Tibial artery (tissue), 4 donors: ENCODE data around the gene CLIC1.

ENCODE experiments used
- DNase-seq, 2 donors: peaks; one replicate each; pipeline ENCODE4 v3.0.0-alpha.2; 2019
- H3K27ac ChIP-seq, 2 donors: fragments of 200-600 bp; sonication (generic) in 1 of 2; 1 replicate in 1 of 2; 2 replicates in 1 of 2; pipeline ENCODE4 v1.5.1; 2018 to 2019; ENCODE audit warnings: mild to moderate bottlenecking in 1 of 2
- H3K27me3 ChIP-seq, 2 donors: fragments of 200-600 bp; sonication (generic) in 1 of 2; one replicate each; pipeline versions ENCODE4 v1.5.1 to v1.6.0; 2016 to 2019
- H3K36me3 ChIP-seq, 3 donors: fragments of 200-600 bp; sonication (generic) in 2 of 3; one replicate each; pipeline ENCODE4 v1.5.1; 2016 to 2019; ENCODE audit warnings: mild to moderate bottlenecking in 2 of 3
- H3K4me1 ChIP-seq, 4 donors: fragments of 200-600 bp; sonication (generic) in 2 of 4; 1 replicate in 3 of 4; 2 replicates in 1 of 4; pipeline ENCODE4 v1.5.1; 2016 to 2019
- H3K4me3 ChIP-seq, 2 donors: fragments of 200-600 bp; sonication (generic) in 1 of 2; 1 replicate in 1 of 2; 2 replicates in 1 of 2; pipeline ENCODE4 v1.5.1; 2018 to 2019; ENCODE audit warnings: mild to moderate bottlenecking in 2 of 2
- H3K9me3 ChIP-seq, 3 donors: fragments of 200-600 bp; sonication (generic) in 1 of 3; one replicate each; pipeline ENCODE4 v1.5.1; 2016 to 2019
- intact Hi-C: fragments of 100-400 bp; cut with DNase I; formaldehyde crosslinking; loops from one replicate; pipeline ENCODE4 v1.15.0; 2023; ENCODE audit warnings: low total_unique reads
- TF ChIP-seq, protein P1 (sequence below), 2 experiments: fragments of 200-600 bp in 1 of 2; fragments of 450-650 bp in 1 of 2; IDR thresholded peaks; one replicate each; pipeline ENCODE4 v1.5.1; 2017 to 2019; ENCODE audit warnings: antibody characterized with exemption in 2 of 2, mild to moderate bottlenecking in 1 of 2, moderate library complexity in 1 of 2

CLIC1 gene

DNA sequence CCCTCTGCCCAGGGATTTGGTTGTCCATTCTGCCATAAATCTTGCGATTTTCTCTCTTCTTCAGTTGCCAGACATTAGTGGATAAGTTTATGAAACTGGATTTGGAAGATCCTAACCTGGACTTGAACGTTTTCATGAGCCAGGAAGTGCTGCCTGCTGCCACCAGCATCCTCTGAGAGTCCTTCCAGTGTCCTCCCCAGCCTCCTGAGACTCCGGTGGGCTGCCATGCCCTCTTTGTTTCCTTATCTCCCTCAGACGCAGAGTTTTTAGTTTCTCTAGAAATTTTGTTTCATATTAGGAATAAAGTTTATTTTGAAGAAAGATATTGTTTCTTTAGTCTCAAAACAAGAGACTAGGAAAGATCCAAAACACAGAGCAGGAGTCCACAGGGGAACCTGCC is 26.0 kb upstream of the CLIC1 start, which contains the start of gene SAPCD1:
Gene SAPCD1, plus strand, starts transcription at position 301 of the 400 bp plus-strand sequence. CDS start 399 bp downstream, outside the sequence.
- Histone ChIP-seq H3K4me3 (no peak within 1 kb of the TSS), H3K27me3 (peaks cover 0 to 12% of the 10 kb centered on the region in 2 donors), H3K27ac (no peak within 1 kb of the TSS), H3K9me3 (no peaks in the 10 kb centered on the region), H3K36me3 (peaks cover 0 to 19% (median 0%) of the 10 kb centered on the region in 3 donors), H3K4me1 (peaks cover 0 to 7% (median 3%) of the 10 kb centered on the region in 4 donors)
- intact Hi-C loops = no loop called here
- no peak for DNase-seq
- TF ChIP-seq, protein P1, sequence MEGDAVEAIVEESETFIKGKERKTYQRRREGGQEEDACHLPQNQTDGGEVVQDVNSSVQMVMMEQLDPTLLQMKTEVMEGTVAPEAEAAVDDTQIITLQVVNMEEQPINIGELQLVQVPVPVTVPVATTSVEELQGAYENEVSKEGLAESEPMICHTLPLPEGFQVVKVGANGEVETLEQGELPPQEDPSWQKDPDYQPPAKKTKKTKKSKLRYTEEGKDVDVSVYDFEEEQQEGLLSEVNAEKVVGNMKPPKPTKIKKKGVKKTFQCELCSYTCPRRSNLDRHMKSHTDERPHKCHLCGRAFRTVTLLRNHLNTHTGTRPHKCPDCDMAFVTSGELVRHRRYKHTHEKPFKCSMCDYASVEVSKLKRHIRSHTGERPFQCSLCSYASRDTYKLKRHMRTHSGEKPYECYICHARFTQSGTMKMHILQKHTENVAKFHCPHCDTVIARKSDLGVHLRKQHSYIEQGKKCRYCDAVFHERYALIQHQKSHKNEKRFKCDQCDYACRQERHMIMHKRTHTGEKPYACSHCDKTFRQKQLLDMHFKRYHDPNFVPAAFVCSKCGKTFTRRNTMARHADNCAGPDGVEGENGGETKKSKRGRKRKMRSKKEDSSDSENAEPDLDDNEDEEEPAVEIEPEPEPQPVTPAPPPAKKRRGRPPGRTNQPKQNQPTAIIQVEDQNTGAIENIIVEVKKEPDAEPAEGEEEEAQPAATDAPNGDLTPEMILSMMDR (IDR thresholded peaks at IDR 0.05) = no peak

DNA sequence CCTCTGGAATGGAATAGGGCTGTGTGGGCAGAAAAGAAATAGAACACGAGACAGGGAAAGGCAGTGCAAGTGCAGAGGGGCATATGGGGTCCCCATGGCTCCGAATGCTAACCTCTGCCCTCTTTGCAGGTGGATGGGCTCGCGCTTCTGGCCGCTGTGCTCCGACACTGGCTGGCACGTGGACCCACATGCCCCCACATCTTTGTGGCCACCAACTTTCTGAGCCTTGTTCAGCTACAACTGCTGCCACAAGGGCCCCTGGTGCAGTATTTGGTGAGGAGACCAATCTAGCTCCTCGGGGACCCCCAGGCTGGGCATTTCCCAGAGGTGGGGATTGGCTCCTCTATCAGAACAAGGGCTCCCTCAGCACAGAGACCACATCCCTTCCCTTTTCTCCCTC is 25.0 kb upstream of the CLIC1 start:
- Histone ChIP-seq H3K9me3 (no peaks in the 10 kb centered on the region), H3K4me1 (peaks cover 0 to 4% (median 2%) of the 10 kb centered on the region in 4 donors), H3K36me3 (peaks cover 0 to 19% (median 0%) of the 10 kb centered on the region in 3 donors), H3K27me3 (peaks cover 0 to 10% of the 10 kb centered on the region in 2 donors), H3K4me3 (no peak overlapping the region), H3K27ac (no peak overlapping the region)
- intact Hi-C loops = no loop called here
- TF ChIP-seq, protein P1 (IDR thresholded peaks at IDR 0.05) = no peak
- DNase-seq = no peak

DNA sequence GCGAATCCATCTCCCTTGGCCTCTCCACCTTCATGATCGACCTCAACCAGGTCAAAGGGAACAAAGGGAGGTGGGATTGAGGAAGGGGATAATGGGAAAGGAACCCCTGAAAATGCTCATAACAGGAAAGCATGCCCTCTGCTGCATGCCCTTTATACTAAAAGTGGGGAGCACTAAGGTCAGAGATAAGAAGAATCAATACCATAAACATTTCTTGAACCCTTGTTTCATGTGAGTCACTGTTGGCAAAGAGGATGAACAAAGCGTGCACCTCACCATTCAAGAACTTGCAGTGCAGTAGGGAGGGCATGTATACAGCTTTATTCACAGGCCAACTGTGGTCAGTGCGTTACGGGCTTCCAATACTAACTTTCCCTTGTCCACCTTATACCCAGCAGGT is 24.5 kb upstream of the CLIC1 start:
- Histone ChIP-seq H3K4me1 (no peaks in the 10 kb centered on the region), H3K36me3 (peaks cover 0 to 19% (median 0%) of the 10 kb centered on the region in 3 donors), H3K27me3 (peaks cover 0 to 4% of the 10 kb centered on the region in 2 donors), H3K27ac (no peak overlapping the region), H3K9me3 (no peaks in the 10 kb centered on the region), H3K4me3 (no peak overlapping the region)
- TF ChIP-seq, protein P1 (IDR thresholded peaks at IDR 0.05) = no peak
- intact Hi-C loops = no loop called here
- DNase-seq = no peak

DNA sequence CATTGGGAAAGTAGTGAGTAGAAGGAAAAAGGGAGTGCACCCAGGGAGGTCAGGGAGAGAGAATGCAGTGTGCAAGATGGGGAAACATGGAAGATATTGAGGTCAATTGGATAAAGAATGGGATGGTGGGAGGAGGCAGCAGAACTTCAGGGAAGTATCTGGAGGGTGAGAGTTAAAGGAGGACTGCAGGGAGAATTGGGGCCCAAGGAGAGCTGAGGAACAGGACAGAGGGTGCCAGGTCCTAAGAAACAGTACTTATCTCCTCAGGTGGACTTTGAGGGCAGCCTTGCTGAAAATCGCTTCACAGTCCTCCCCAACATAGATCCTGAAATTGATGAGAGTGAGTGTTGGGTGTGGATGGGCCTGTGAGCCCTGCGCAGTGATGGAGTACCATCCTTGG is 22.0 kb upstream of the CLIC1 start:
- H3K36me3 ChIP-seq = peaks cover 0 to 19% (median 0%) of the 10 kb centered on the region in 3 donors

DNA sequence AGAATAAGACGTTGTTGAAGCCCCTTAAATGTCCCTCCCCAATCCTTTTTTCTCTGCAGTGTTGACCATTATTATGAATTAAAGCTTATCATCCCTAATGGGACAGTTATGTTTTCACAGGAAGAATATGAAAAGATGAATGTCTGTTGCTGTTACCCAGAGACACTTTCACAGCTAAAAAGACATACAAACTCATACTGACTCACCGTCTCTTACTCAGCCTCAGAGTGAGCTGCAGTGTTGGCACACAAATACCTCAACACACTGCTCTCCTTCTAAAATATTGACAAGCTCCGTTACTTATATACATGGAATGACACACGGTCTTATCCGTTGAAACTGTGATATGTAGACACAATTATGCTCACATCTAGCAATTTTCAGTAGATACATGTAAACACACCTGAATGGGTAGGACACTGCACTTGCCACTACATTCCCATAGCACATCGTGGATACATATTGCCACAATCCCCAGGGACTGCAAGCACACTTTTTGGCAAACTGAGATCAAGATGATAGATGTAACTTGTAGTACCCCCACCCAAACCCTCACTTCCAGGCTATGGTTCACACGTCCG is 16.5 kb upstream of the CLIC1 start:
- H3K4me3 ChIP-seq = no peak overlapping the region
- TF ChIP-seq, protein P1 (IDR thresholded peaks at IDR 0.05) = no peak
- no peaks in the 10 kb centered on the region for H3K4me1 ChIP-seq
- no peaks in the 10 kb centered on the region for H3K36me3 ChIP-seq
- intact Hi-C loops = no loop called here
- no peak overlapping the region for H3K27ac ChIP-seq
- no peaks in the 10 kb centered on the region for H3K27me3 ChIP-seq
- no peak for DNase-seq
- no peaks in the 10 kb centered on the region for H3K9me3 ChIP-seq

More for the DNA sequence above, 22.0 kb upstream of the CLIC1 start:
- no peak overlapping the region for H3K27ac ChIP-seq
- no peaks in the 10 kb centered on the region for H3K4me1 ChIP-seq
- no peaks in the 10 kb centered on the region for H3K9me3 ChIP-seq
- no peak overlapping the region for H3K4me3 ChIP-seq
- no peaks in the 10 kb centered on the region for H3K27me3 ChIP-seq
- intact Hi-C loops = no loop called here
- TF ChIP-seq, protein P1 (IDR thresholded peaks at IDR 0.05) = no peak
- DNase-seq = no peak
